PC-9 (cell line): ENCODE results near the gene IL1R2. TPM values are rescaled to one million over a fixed set of nuclear protein-coding genes. Genes with fewer than 3 reads are reported as not detected.

Source experiments
- BruUV-seq: library from RNA; stranded (reverse); fragments of 400-500 nt; replicated peaks from 2 replicates; lab custom pipeline; 2021; lab: Mats Ljungman, UMichigan
- CTCF ChIA-PET: fragments of 300-600 bp; sonication (Branson Sonifier 250); formaldehyde crosslinking; loops from one replicate; lab custom pipeline; 2022; ENCODE audit warnings: antibody characterized with exemption; lab: Charles Lee
- POLR2A ChIA-PET: fragments of 300-600 bp; sonication (Branson Sonifier 250); formaldehyde crosslinking; loops from one replicate; lab custom pipeline; 2022; ENCODE audit warnings: antibody characterized with exemption; ENCODE audit not compliant: unreplicated experiment; lab: Charles Lee
- DNase-seq, 2 experiments: peaks; one replicate each; pipeline versions ENCODE4 v3.0.0 to v3.0.0-alpha.2; 2015 to 2022; ENCODE audit warnings: mixed read lengths in 1 of 2
- H2AFZ ChIP-seq: fragments of 200-600 bp; sonication (generic); 2 replicates; pipeline ENCODE4 v1.8.1; 2017; ENCODE audit warnings: antibody characterized with exemption
- H3F3A ChIP-seq: fragments of 200-600 bp; sonication (generic); 2 replicates; pipeline ENCODE4 v1.8.1; 2017; ENCODE audit warnings: antibody characterized with exemption, mild to moderate bottlenecking, low read depth; ENCODE audit not compliant: insufficient read depth
- H3K27ac ChIP-seq: fragments of 200-600 bp; sonication (generic); 2 replicates; pipeline ENCODE4 v1.6.1; 2016; ENCODE audit warnings: mixed run types
- H3K27me3 ChIP-seq: fragments of 200-600 bp; sonication (generic); 2 replicates; pipeline ENCODE4 v1.6.1; 2016; ENCODE audit warnings: low read depth, mixed run types; ENCODE audit not compliant: insufficient read depth
- H3K36me3 ChIP-seq: fragments of 200-600 bp; sonication (generic); 2 replicates; pipeline ENCODE4 v1.6.1; 2016; ENCODE audit warnings: low read depth, mixed run types
- H3K4me1 ChIP-seq: fragments of 200-600 bp; sonication (generic); replicated peaks from 2 replicates; pipeline ENCODE4 v1.6.1; 2016; ENCODE audit warnings: mixed run types; ENCODE audit not compliant: insufficient read depth
- H3K4me2 ChIP-seq: fragments of 200-600 bp; sonication (generic); 2 replicates; pipeline ENCODE4 v1.6.1; 2017; ENCODE audit warnings: mixed run types
- H3K4me3 ChIP-seq: fragments of 200-600 bp; sonication (generic); 2 replicates; pipeline ENCODE4 v1.6.1; 2016; ENCODE audit warnings: mixed run types
- H3K79me2 ChIP-seq: fragments of 200-600 bp; sonication (generic); 2 replicates; pipeline ENCODE4 v1.6.1; 2017; ENCODE audit warnings: low read depth, mixed run types
- H3K9me2 ChIP-seq: fragments of 200-600 bp; sonication (generic); 2 replicates; pipeline ENCODE4 v1.8.1; 2017; ENCODE audit warnings: mild to moderate bottlenecking; ENCODE audit not compliant: insufficient read depth
- H3K9me3 ChIP-seq: fragments of 200-600 bp; sonication (generic); 2 replicates; pipeline ENCODE4 v1.8.1; 2016; ENCODE audit warnings: low read depth; ENCODE audit not compliant: insufficient read depth
- H4K20me1 ChIP-seq: fragments of 200-600 bp; sonication (generic); 2 replicates; pipeline ENCODE4 v1.8.1; 2017; ENCODE audit not compliant: insufficient read depth
- CTCF ChIP-seq: fragments of 200-600 bp; sonication (generic); conservative IDR thresholded peaks from 2 replicates; pipeline ENCODE4 v1.6.1; 2017; ENCODE audit warnings: mixed run types, antibody characterized with exemption, mild to moderate bottlenecking, moderate library complexity
- EZH2 ChIP-seq: fragments of 200-600 bp; sonication (generic); IDR thresholded peaks from 2 replicates; pipeline ENCODE4 v1.8.0; 2017; ENCODE audit warnings: antibody characterized with exemption, low read depth
- intact Hi-C: fragments of 100-400 bp; cut with micrococcal nuclease; formaldehyde crosslinking; loops from one replicate; pipeline ENCODE4 v1.10.0; 2022; ENCODE audit not compliant: unreplicated experiment
- total RNA-seq: library from RNA; stranded (reverse); gene quantifications from 2 replicates; pipeline ENCODE4 v1.2.3, GENCODE V29; 2021

IL1R2 gene
- total RNA-seq, 1 experiment from 2014 or later = 3.8 TPM

DNA sequence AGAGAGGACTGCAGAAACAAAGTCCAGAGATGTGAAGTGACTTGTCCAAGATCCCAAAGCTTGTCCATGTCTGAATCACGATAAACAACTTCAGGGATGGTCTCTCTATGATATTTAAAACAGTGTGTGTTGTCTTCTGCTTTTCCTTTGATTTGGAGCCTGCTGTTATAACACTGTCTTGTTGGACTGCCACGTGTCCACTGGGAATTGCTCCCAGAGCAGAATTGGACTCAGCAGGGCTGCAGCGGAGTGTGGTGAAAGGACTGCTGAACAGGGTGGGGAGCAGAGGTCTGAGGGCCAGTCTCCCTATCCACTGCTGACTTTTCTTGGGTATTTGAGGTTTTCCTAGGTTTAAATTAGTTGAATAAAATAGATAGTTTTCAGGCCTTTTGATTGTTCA, 68.3 kb downstream of the IL1R2 start:
- Histone ChIP-seq H3K9me2 (no peaks in the 10 kb centered on the region), H3K4me1 (peaks cover 30% of the 10 kb centered on the region), H2AFZ (no peak overlapping the region), H4K20me1 (no peaks in the 10 kb centered on the region), H3K9me3 (no peaks in the 10 kb centered on the region), H3K4me2 (no peak overlapping the region), H3K4me3 (no peak overlapping the region), H3K27me3 (no peaks in the 10 kb centered on the region), H3K79me2 (no peaks in the 10 kb centered on the region), H3K27ac (no peak overlapping the region), H3K36me3 (no peaks in the 10 kb centered on the region), H3F3A (peaks cover 15% of the 10 kb centered on the region; the same call in 1 of the 2 replicates)
- intact Hi-C loops = no loop called here
- CTCF ChIA-PET = no interaction called here
- TF ChIP-seq CTCF = no peak
- TF ChIP-seq EZH2 = no peak
- no TSS peak for BruUV-seq
- POLR2A ChIA-PET = no interaction called here
- no peak for DNase-seq

DNA sequence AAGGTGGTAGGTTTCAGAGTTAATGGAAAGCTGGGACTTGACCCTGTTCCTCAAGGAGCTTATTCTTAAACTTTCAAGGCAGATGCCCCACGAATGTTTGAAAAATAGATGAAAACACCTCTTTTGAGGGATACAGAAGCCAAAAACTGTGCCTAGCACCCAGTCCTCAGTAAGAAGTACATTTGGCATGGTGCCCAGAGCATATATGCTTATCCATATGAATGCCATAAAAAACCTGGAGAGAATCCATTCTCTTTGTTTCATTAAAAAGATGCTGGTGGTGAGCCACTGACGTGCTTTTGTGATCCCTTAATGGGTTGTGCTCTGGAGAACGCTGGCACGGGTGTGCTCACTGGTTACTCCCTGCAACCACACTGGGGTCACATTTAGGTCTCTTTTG, 69.0 kb downstream of the IL1R2 start:
- H2AFZ ChIP-seq = no peak overlapping the region
- intact Hi-C loops = no loop called here
- no peaks in the 10 kb centered on the region for H3K79me2 ChIP-seq
- H3K36me3 ChIP-seq = no peaks in the 10 kb centered on the region
- H3K4me3 ChIP-seq = no peak overlapping the region
- H3K4me1 ChIP-seq = peaks cover 37% of the 10 kb centered on the region
- ChIA-PET CTCF (no interaction called here), POLR2A (no interaction called here)
- no peaks in the 10 kb centered on the region for H4K20me1 ChIP-seq
- H3K9me3 ChIP-seq = no peaks in the 10 kb centered on the region
- no peak for TF ChIP-seq EZH2
- no peak for TF ChIP-seq CTCF
- no peak overlapping the region for H3K27ac ChIP-seq
- H3K27me3 ChIP-seq = no peaks in the 10 kb centered on the region
- DNase-seq = no peak
- no TSS peak for BruUV-seq
- no peak overlapping the region for H3K4me2 ChIP-seq
- H3F3A ChIP-seq = peaks cover 15% of the 10 kb centered on the region; the same call in 1 of the 2 replicates
- no peaks in the 10 kb centered on the region for H3K9me2 ChIP-seq

GRCh38 chr2:102061286-102061699, 69.5 kb downstream of the IL1R2 start:
- no peak overlapping the region for H3K4me2 ChIP-seq

More at GRCh38 chr2:102061286-102061699, 69.5 kb downstream of the IL1R2 start:
- H2AFZ ChIP-seq = no peak overlapping the region
- DNase-seq = no peak
- no peaks in the 10 kb centered on the region for H3K79me2 ChIP-seq
- intact Hi-C loops = no loop called here
- ChIA-PET CTCF (no interaction called here), POLR2A (interaction anchor here (0.6 kb wide), 1 partner anchor 28 kb away, joined by 3 read pairs; no protein-coding TSS in a partner anchor)
- H3K4me1 ChIP-seq = peaks cover 42% of the 10 kb centered on the region
- no peaks in the 10 kb centered on the region for H3K36me3 ChIP-seq
- TF ChIP-seq CTCF (no peak), EZH2 (no peak)
- no peak overlapping the region for H3K27ac ChIP-seq
- peaks cover 15% of the 10 kb centered on the region; the same call in 1 of the 2 replicates for H3F3A ChIP-seq
- H3K4me3 ChIP-seq = no peak overlapping the region
- no peaks in the 10 kb centered on the region for H3K9me3 ChIP-seq
- no TSS peak for BruUV-seq
- H3K9me2 ChIP-seq = no peaks in the 10 kb centered on the region
- no peaks in the 10 kb centered on the region for H4K20me1 ChIP-seq
- no peaks in the 10 kb centered on the region for H3K27me3 ChIP-seq
